ENCODE results near the gene RAB18.

DNA sequence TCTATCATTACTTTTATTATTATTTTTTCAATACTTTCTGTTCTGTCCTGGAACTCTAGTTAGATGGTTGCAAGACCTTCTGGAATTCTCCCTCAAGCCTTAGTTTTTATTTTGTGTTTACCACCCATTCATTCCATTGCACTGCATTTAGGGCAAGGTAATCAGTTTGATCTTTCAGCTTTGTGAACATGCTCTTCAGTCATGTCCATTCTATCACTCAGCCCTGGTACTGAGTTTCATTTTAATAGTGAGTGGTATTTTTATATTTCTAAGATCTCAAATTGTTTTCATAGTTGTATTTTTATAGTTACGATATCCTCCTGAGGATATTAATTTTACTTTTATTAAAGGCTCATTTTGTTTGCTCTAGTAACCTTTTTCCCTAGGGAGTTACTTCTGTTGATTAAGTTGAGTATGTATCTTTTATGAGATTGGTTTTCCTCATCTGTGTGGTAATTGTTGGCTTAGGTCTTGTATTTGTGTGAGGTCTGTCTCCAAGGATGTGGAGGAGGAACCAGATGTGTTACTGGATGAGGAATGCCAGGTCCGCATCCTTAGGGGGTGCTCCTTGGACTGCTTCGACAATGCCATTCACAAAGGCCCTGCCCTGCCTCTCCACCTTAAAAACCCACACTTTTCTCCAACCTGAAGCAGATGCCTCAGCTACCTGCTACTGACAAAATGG is 46.7 kb upstream of the RAB18 start:
- TF ChIP-seq, protein P1, sequence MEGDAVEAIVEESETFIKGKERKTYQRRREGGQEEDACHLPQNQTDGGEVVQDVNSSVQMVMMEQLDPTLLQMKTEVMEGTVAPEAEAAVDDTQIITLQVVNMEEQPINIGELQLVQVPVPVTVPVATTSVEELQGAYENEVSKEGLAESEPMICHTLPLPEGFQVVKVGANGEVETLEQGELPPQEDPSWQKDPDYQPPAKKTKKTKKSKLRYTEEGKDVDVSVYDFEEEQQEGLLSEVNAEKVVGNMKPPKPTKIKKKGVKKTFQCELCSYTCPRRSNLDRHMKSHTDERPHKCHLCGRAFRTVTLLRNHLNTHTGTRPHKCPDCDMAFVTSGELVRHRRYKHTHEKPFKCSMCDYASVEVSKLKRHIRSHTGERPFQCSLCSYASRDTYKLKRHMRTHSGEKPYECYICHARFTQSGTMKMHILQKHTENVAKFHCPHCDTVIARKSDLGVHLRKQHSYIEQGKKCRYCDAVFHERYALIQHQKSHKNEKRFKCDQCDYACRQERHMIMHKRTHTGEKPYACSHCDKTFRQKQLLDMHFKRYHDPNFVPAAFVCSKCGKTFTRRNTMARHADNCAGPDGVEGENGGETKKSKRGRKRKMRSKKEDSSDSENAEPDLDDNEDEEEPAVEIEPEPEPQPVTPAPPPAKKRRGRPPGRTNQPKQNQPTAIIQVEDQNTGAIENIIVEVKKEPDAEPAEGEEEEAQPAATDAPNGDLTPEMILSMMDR (IDR thresholded peaks at IDR 0.05; ENCODE audit: low read depth, low read length) = no peak
- TF ChIP-seq EZH2phosphoT487 (IDR thresholded peaks at IDR 0.05; ENCODE audit: low read depth) = no peak

Measured in OCI-LY3 (cell line).